HCT116 (cell line): Measurements from ENCODE around the gene ZNF319. TPM values are rescaled to one million over a fixed set of nuclear protein-coding genes. Genes with fewer than 3 reads are reported as not detected.

Source experiments
- ATAC-seq: fragments of 200-7000 bp; cut with Tn5 transposase; 2 replicates; pipeline ENCODE4 v1.9.1; 2020; ENCODE audit warnings: mild to moderate bottlenecking, moderate library complexity
- BruUV-seq: library from RNA; stranded (reverse); fragments of 400-500 nt; replicated peaks from 2 replicates; lab custom pipeline; 2021; lab: Mats Ljungman, UMichigan
- CTCF ChIA-PET: fragments of 300-600 bp; sonication (Branson Sonifier 250); formaldehyde crosslinking; loops from one replicate; lab custom pipeline; 2021; ENCODE audit warnings: antibody characterized with exemption; lab: Charles Lee
- POLR2A ChIA-PET: fragments of 300-600, 350-600 bp; sonication (Branson Sonifier 250); formaldehyde crosslinking; loops from one replicate; lab custom pipeline; 2021; ENCODE audit warnings: antibody characterized with exemption; lab: Charles Lee
- RAD21 ChIA-PET, 2 experiments: fragments of 300-600 bp; sonication (Branson Sonifier 250); formaldehyde crosslinking; loops; one replicate each; lab custom pipeline; 2023; ENCODE audit warnings: low total read pairs in 2 of 2; ENCODE audit not compliant: uncharacterized antibody in 2 of 2, unreplicated experiment in 2 of 2, low non-redundant PET in 1 of 2; lab: Charles Lee
- DNase-seq: peaks from one replicate; pipeline ENCODE4 v3.0.0-alpha.2; 2010; ENCODE audit warnings: low read depth, low spot score
- H2AFZ ChIP-seq: fragments of 200-600 bp; shearing (Covaris generic), sonication (generic); 2 replicates; pipeline ENCODE4 v1.6.1; 2017; ENCODE audit warnings: low read depth, mixed run types, mixed read lengths, antibody characterized with exemption, low read length; ENCODE audit not compliant: poor library complexity, severe bottlenecking
- H3K27ac ChIP-seq: 2 replicates; pipeline ENCODE4 v1.5.1; 2012; ENCODE audit warnings: low read depth, low read length
- H3K27me3 ChIP-seq: fragments of 200-600 bp; sonication (generic); 2 replicates; pipeline ENCODE4 v1.6.1; 2016; ENCODE audit warnings: mixed run types, low read length, mixed read lengths; ENCODE audit not compliant: insufficient read depth
- H3K36me3 ChIP-seq, 2 experiments: fragments of 200-500 bp in 1 of 2; fragments of 200-600 bp in 1 of 2; sonication (Bioruptor generic) in 1 of 2; sonication (generic) in 1 of 2; 2 replicates each; pipeline versions ENCODE4 v1.5.1 to v1.6.1; 2014 to 2016; ENCODE audit warnings: low read length in 2 of 2, inconsistent platforms in 1 of 2, mixed read lengths in 1 of 2, mixed run types in 1 of 2; ENCODE audit not compliant: insufficient read depth in 2 of 2, control insufficient read depth in 1 of 2
- H3K4me1 ChIP-seq, 2 experiments: fragments of 200-600 bp in 1 of 2; sonication (generic) in 1 of 2; 2 replicates each; pipeline versions ENCODE4 v1.5.1 to v1.6.1; 2012 to 2017; ENCODE audit warnings: low read length in 2 of 2, inconsistent platforms in 1 of 2, mild to moderate bottlenecking in 1 of 2, mixed read lengths in 1 of 2, mixed run types in 1 of 2, moderate library complexity in 1 of 2; ENCODE audit not compliant: insufficient read depth in 2 of 2, control insufficient read depth in 1 of 2
- H3K4me2 ChIP-seq: fragments of 200-600 bp; sonication (generic); 2 replicates; pipeline ENCODE4 v1.6.1; 2017; ENCODE audit warnings: mixed run types, low read length, mixed read lengths
- H3K4me3 ChIP-seq, 2 experiments: fragments of 200-600 bp in 1 of 2; sonication (generic) in 1 of 2; replicated peaks in 1 of 2; 2 replicates each; pipeline ENCODE4 v1.5.1; 2011 to 2016; ENCODE audit warnings: low read length in 2 of 2, control low read depth in 1 of 2, low read depth in 1 of 2, mild to moderate bottlenecking in 1 of 2, mixed read lengths in 1 of 2, mixed run types in 1 of 2
- H3K79me2 ChIP-seq: fragments of 200-600 bp; sonication (generic); 2 replicates; pipeline ENCODE4 v1.6.1; 2017; ENCODE audit warnings: mild to moderate bottlenecking, mixed run types, low read length, moderate library complexity, mixed read lengths; ENCODE audit not compliant: insufficient read depth
- H3K9ac ChIP-seq: fragments of 200-600 bp; sonication (generic); 2 replicates; pipeline ENCODE4 v1.6.1; 2016; ENCODE audit warnings: low read length, mixed read lengths
- H3K9me2 ChIP-seq: fragments of 200-600 bp; sonication (generic), shearing (Covaris generic); 2 replicates; pipeline ENCODE4 v1.6.1; 2017; ENCODE audit warnings: mixed run types, mild to moderate bottlenecking, moderate library complexity; ENCODE audit not compliant: insufficient read depth
- H3K9me3 ChIP-seq, 2 experiments: fragments of 200-500 bp in 1 of 2; fragments of 200-600 bp in 1 of 2; sonication (Bioruptor generic) in 1 of 2; sonication (generic) in 1 of 2; 2 replicates each; pipeline ENCODE4 v1.6.1; 2014 to 2017; ENCODE audit warnings: low read length in 2 of 2, mixed read lengths in 2 of 2, inconsistent platforms in 1 of 2, low read depth in 1 of 2, mild to moderate bottlenecking in 1 of 2, mixed run types in 1 of 2, moderate library complexity in 1 of 2; ENCODE audit not compliant: control insufficient read depth in 1 of 2, insufficient read depth in 1 of 2
- H4K20me1 ChIP-seq: fragments of 200-600 bp; sonication (generic), shearing (Covaris generic); 2 replicates; pipeline ENCODE4 v1.6.1; 2017; ENCODE audit warnings: mixed run types, mild to moderate bottlenecking, moderate library complexity; ENCODE audit not compliant: insufficient read depth
- CBX3 ChIP-seq: IDR thresholded peaks from 2 replicates; pipeline ENCODE4 v1.6.1; 2012; ENCODE audit warnings: low read depth
- CEBPB ChIP-seq: IDR thresholded peaks from 2 replicates; pipeline ENCODE4 v1.6.1; 2012; ENCODE audit warnings: low read depth
- EGR1 ChIP-seq: IDR thresholded peaks from 2 replicates; pipeline ENCODE4 v1.6.1; 2012; ENCODE audit warnings: low read depth
- EZH2 ChIP-seq: fragments of 200-600 bp; sonication (generic); IDR thresholded peaks from 2 replicates; pipeline ENCODE4 v1.6.1; 2017; ENCODE audit warnings: antibody characterized with exemption, mixed run types
- EZH2phosphoT487 ChIP-seq: fragments of 200-600 bp; IDR thresholded peaks from 2 replicates; pipeline ENCODE4 v1.6.1; 2018; ENCODE audit warnings: antibody characterized with exemption, borderline replicate concordance
- FOSL1 ChIP-seq: IDR thresholded peaks from 2 replicates; pipeline ENCODE4 v1.6.1; 2012; ENCODE audit warnings: low read depth
- SIN3A ChIP-seq: IDR thresholded peaks from 2 replicates; pipeline ENCODE4 v1.6.1; 2012; ENCODE audit warnings: low read depth
- SRF ChIP-seq: IDR thresholded peaks from 2 replicates; pipeline ENCODE4 v1.6.1; 2012; ENCODE audit warnings: low read depth
- TCF7L2 ChIP-seq: IDR thresholded peaks from 2 replicates; pipeline ENCODE4 v1.7.0; 2011; ENCODE audit warnings: borderline replicate concordance, inconsistent platforms; ENCODE audit not compliant: insufficient read depth, insufficient read length; ENCODE audit errors: extremely low read depth
- ZFX ChIP-seq: fragments of 450-650 bp; IDR thresholded peaks from 2 replicates; pipeline ENCODE4 v1.6.1; 2017
- ZNF274 ChIP-seq: fragments of 200-500 bp; sonication (Bioruptor generic); IDR thresholded peaks from 2 replicates; pipeline ENCODE4 v1.6.1; 2014; ENCODE audit warnings: mild to moderate bottlenecking, low read depth, low read length, inconsistent platforms
- intact Hi-C: fragments of 100-400 bp; cut with micrococcal nuclease; formaldehyde crosslinking; loops from 2 replicates; pipeline ENCODE4 v1.10.0; 2022
- total RNA-seq: library from RNA; stranded (reverse); gene quantifications from one replicate; pipeline ENCODE4 v1.2.1, GENCODE V29; 2021; ENCODE audit not compliant: unreplicated experiment
- TF ChIP-seq, protein P1 (sequence below): IDR thresholded peaks from 2 replicates; pipeline ENCODE4 v1.6.1; 2012
- TF ChIP-seq, protein P2 (sequence below), 3 experiments: fragments of 200-600 bp in 1 of 3; sonication (generic) in 1 of 3; IDR thresholded peaks in 2 of 3; conservative IDR thresholded peaks in 1 of 3; 2 replicates each; pipeline ENCODE4 v1.5.1; 2012 to 2017; ENCODE audit warnings: low read depth in 2 of 3, low read length in 2 of 3, antibody characterized with exemption in 1 of 3, borderline replicate concordance in 1 of 3, control low read depth in 1 of 3, mild to moderate bottlenecking in 1 of 3, mixed read lengths in 1 of 3, mixed run types in 1 of 3, moderate library complexity in 1 of 3; ENCODE audit not compliant: insufficient read depth in 1 of 3
- TF ChIP-seq, protein P3 (sequence below): IDR thresholded peaks from 2 replicates; pipeline ENCODE4 v1.6.1; 2012

Gene ZNF319
- total RNA-seq, 1 experiment from 2014 or later, result 7.1 TPM

DNA sequence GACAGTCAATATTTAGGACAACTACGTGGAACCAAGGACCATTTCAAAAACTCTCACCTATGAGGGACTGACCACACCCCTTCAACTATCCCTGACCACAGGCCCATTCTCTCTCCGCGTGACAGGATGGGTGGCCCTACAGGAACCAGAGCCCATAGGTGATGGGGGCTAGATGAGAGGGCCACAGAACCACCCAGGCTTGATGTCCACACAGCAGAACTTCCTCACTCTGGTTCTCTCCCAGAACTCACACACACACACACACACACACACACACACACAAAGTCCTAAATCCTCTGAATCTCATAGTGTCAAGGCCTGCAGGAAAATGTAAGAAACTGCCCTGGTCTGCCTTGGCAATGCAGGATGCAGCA is 1.5 kb downstream of the ZNF319 start:
- H3K9me3 ChIP-seq, result no peaks in the 10 kb centered on the region
- RAD21 ChIA-PET, result no interaction called here
- H3K27me3 ChIP-seq, result no peaks in the 10 kb centered on the region
- ATAC-seq, result no peak
- H3K27ac ChIP-seq, result peak overlapping the region; percentile 77; the same call in 1 of the 2 replicates
- H3K9ac ChIP-seq, result peak overlapping the region; percentile 74; the same call in 1 of the 2 replicates
- peaks cover 9% of the 10 kb centered on the region for H3K79me2 ChIP-seq
- TSS peak; percentile 63 for BruUV-seq
- no peak for DNase-seq
- CTCF ChIA-PET, result interaction anchor here (0.9 to 1.4 kb wide), 4 partner anchors 100 to 408 kb away, joined by 3 to 4 read pairs (median 3); no protein-coding TSS in a partner anchor
- H3K36me3 ChIP-seq, result peaks cover 8% of the 10 kb centered on the region in 2 experiments; a peak in 3 of 4 replicates
- H3K9me2 ChIP-seq, result no peaks in the 10 kb centered on the region
- peaks cover 18 to 41% of the 10 kb centered on the region in 2 experiments; a peak in 3 of 4 replicates for H3K4me1 ChIP-seq
- no peaks in the 10 kb centered on the region for H4K20me1 ChIP-seq
- H2AFZ ChIP-seq, result no peak overlapping the region
- TF ChIP-seq EGR1 (no peak), ZNF274 (no peak), FOSL1 (no peak), EZH2phosphoT487 (no peak), EZH2 (no peak), SIN3A (no peak), CBX3 (no peak), ZFX (no peak), CEBPB (no peak), SRF (no peak), TCF7L2 (no peak)
- TF ChIP-seq, protein P1, sequence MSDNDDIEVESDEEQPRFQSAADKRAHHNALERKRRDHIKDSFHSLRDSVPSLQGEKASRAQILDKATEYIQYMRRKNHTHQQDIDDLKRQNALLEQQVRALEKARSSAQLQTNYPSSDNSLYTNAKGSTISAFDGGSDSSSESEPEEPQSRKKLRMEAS, result no peak
- TF ChIP-seq, protein P2, sequence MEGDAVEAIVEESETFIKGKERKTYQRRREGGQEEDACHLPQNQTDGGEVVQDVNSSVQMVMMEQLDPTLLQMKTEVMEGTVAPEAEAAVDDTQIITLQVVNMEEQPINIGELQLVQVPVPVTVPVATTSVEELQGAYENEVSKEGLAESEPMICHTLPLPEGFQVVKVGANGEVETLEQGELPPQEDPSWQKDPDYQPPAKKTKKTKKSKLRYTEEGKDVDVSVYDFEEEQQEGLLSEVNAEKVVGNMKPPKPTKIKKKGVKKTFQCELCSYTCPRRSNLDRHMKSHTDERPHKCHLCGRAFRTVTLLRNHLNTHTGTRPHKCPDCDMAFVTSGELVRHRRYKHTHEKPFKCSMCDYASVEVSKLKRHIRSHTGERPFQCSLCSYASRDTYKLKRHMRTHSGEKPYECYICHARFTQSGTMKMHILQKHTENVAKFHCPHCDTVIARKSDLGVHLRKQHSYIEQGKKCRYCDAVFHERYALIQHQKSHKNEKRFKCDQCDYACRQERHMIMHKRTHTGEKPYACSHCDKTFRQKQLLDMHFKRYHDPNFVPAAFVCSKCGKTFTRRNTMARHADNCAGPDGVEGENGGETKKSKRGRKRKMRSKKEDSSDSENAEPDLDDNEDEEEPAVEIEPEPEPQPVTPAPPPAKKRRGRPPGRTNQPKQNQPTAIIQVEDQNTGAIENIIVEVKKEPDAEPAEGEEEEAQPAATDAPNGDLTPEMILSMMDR (IDR thresholded peaks at IDR 0.05 in 2 of 3, conservative IDR thresholded peaks at IDR 0.05 in 1 of 3; ENCODE audit: borderline replicate concordance in 1 of 3, insufficient read depth in 1 of 3, low read depth in 2 of 3, low read length in 2 of 3), result no peak
- TF ChIP-seq, protein P3, sequence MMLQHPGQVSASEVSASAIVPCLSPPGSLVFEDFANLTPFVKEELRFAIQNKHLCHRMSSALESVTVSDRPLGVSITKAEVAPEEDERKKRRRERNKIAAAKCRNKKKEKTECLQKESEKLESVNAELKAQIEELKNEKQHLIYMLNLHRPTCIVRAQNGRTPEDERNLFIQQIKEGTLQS, result no peak
- H3K4me3 ChIP-seq, result peak overlapping the region in 1 of 2 experiments; percentile 83; a peak in 1 of 4 replicates
- POLR2A ChIA-PET, result no interaction called here
- peak overlapping the region; percentile 99 for H3K4me2 ChIP-seq
- intact Hi-C loops, result no loop called here
